ENCODE results near the gene ARNT2. TPM values are rescaled to one million over a fixed set of nuclear protein-coding genes. Genes with fewer than 3 reads are reported as not detected.

Gene ARNT2
- total RNA-seq, 1 experiment from 2014 or later, result 7.0 TPM

GRCh38 chr15:80379693-80380092, 24.5 kb upstream of the ARNT2 start (continued):
- TF ChIP-seq ZNF532 (CRISPR knock-in tag; IDR thresholded peaks at IDR 0.05; ENCODE audit: borderline replicate concordance) (no peak), ZMAT4 (CRISPR knock-in tag; IDR thresholded peaks at IDR 0.05) (no peak), KAT7 (CRISPR knock-in tag; IDR thresholded peaks at IDR 0.05; ENCODE audit: borderline replicate concordance) (no peak), GRHL2 (CRISPR knock-in tag; IDR thresholded peaks at IDR 0.05; ENCODE audit: insufficient replicate concordance, severe bottlenecking) (no peak), ATF6 (CRISPR knock-in tag; IDR thresholded peaks at IDR 0.05) (no peak), CDX4 (CRISPR knock-in tag; IDR thresholded peaks at IDR 0.05; ENCODE audit: borderline replicate concordance) (no peak), ZNF263 (CRISPR knock-in tag; IDR thresholded peaks at IDR 0.05; ENCODE audit: low read depth) (no peak), TEAD1 (CRISPR knock-in tag; IDR thresholded peaks at IDR 0.05) (no peak)

GRCh38 chr15:80380154-80380553, 24.0 kb upstream of the ARNT2 start:
- ATAC-seq (no peak), DNase-seq (ENCODE audit: low spot score) (no peak)
- Mint-ChIP-seq H3K4me3 (no peak overlapping the region), H3K27ac (no peak overlapping the region), H3K27me3 (ENCODE audit: low read depth) (peaks cover 2% of the 10 kb centered on the region), H3K9me3 (peaks cover 6% of the 10 kb centered on the region), H3K36me3 (no peaks in the 10 kb centered on the region; the same call in 1 of the 2 replicates), H3K4me1 (no peaks in the 10 kb centered on the region)
- TF ChIP-seq PRRX2 (CRISPR knock-in tag; IDR thresholded peaks at IDR 0.05) (no peak), ZNF263 (CRISPR knock-in tag; IDR thresholded peaks at IDR 0.05; ENCODE audit: low read depth) (no peak), SP1 (CRISPR knock-in tag; conservative IDR thresholded peaks at IDR 0.05) (no peak), ATF6 (CRISPR knock-in tag; IDR thresholded peaks at IDR 0.05) (no peak), ZMAT4 (CRISPR knock-in tag; IDR thresholded peaks at IDR 0.05) (no peak), ATF1 (CRISPR knock-in tag; IDR thresholded peaks at IDR 0.05) (no peak)
- ChIA-PET POLR2A (no interaction called here), CTCF (interaction anchor here (0.6 to 1.5 kb wide), 2 partner anchors 13 to 185 kb away, joined by 3 to 5 read pairs; no protein-coding TSS in a partner anchor)

- Mint-ChIP-seq H3K27me3 (ENCODE audit: low read depth) (peaks cover 2% of the 10 kb centered on the region), H3K36me3 (no peaks in the 10 kb centered on the region; the same call in 1 of the 2 replicates), H3K4me1 (peaks cover 12% of the 10 kb centered on the region), H3K27ac (no peak overlapping the region), H3K4me3 (no peak overlapping the region), H3K9me3 (peaks cover 6% of the 10 kb centered on the region)
- DNase-seq (ENCODE audit: low spot score), result no peak
- CTCF ChIA-PET, result no interaction called here
- POLR2A ChIA-PET, result no interaction called here
- no peak for ATAC-seq
- TF ChIP-seq IRF2 (CRISPR knock-in tag; IDR thresholded peaks at IDR 0.05; ENCODE audit: borderline replicate concordance, low read depth) (no peak), HMGXB4 (CRISPR knock-in tag; IDR thresholded peaks at IDR 0.05) (no peak), NR1H2 (CRISPR knock-in tag; IDR thresholded peaks at IDR 0.05) (no peak), KAT7 (CRISPR knock-in tag; IDR thresholded peaks at IDR 0.05; ENCODE audit: borderline replicate concordance) (no peak), MXD4 (CRISPR knock-in tag; IDR thresholded peaks at IDR 0.05; ENCODE audit: borderline replicate concordance) (no peak), SOX15 (CRISPR knock-in tag; IDR thresholded peaks at IDR 0.05) (no peak), CBFB (CRISPR knock-in tag; IDR thresholded peaks at IDR 0.05; ENCODE audit: low read depth) (no peak), GABPB1 (CRISPR knock-in tag; IDR thresholded peaks at IDR 0.05) (no peak), CDX4 (CRISPR knock-in tag; IDR thresholded peaks at IDR 0.05; ENCODE audit: borderline replicate concordance) (no peak), TP53 (CRISPR knock-in tag; IDR thresholded peaks at IDR 0.05) (no peak)
Observed at GRCh38 chr15:80382285-80382684, 21.9 kb upstream of the ARNT2 start.
